GM19035 (cell line): ENCODE data around the gene ZBTB6.

ENCODE experiments used
- ATAC-seq: cut with Tn5 transposase; IDR thresholded peaks from one replicate; pipeline ENCODE4 v1.9.1; 2021; ENCODE audit not compliant: unreplicated experiment

Gene ZBTB6

DNA sequence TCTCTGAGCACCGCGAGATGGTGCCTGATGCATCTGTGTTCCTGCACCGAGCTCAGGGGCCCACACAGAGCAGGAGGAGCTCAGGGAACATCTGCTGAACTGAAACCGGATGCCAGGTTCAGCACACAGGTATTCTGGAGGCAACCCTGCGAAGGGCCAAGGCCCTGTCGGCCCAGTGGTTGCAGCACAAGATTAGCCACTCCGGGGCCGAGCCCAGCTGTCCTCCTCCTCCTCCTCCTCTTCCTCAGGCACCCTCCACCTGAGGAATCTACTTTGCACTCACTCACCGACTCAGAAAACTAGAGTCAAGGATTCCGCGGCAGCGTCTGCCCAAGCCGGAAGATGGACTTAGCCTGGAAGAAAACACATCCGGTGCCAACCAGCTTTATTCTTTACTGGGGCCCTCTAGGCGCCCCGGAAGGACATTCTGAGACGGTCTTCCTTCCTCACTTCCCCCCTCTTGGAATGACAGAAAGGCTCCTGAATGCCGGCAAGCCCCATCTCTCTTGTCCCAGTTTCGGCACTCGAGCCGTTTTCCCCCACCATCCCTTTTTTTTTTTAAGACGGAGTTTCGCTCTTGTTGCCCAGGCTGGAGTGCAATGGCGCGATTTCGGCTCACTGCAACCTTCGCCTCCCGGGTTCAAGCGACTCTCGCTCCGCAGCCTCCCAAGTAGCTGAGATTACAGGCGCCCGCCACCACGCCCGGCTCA, at the start of gene ZBTB6:
Gene ZBTB6 (minus strand): TSS at position 360 of the 710 bp plus-strand sequence. CDS start 1,251 bp downstream, outside the sequence.
- ATAC-seq, result peak; percentile 96

- ATAC-seq, result no peak
Measured at GRCh38 chr9:122961139-122961538, 48.0 kb upstream of the ZBTB6 start.

- ATAC-seq, result no peak
Measured at GRCh38 chr9:122955961-122956360, 42.8 kb upstream of the ZBTB6 start.

DNA sequence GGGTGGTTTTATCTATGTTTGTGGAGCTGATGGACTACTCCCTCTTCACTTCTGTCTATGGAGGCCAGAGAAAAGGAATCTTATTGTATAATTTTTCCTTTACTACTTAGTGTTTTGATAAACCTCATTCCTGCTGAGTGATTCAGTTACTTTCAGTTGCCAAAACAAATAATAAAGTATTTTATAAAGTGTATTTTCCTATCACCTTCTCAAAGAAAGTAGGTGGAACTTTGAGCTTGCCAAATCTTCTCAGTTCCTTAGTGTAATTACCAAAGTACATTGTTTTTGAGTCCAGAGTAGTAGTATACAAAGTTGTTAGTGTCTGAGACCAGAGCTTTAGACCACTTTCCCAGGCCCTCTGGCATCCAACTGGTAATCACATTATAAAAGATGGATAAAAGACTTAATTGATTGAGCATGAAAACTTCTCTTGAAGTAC, 41.1 kb upstream of the ZBTB6 start:
- ATAC-seq, result no peak

- no peak for ATAC-seq
Measured at GRCh38 chr9:122951056-122951455, 37.9 kb upstream of the ZBTB6 start.

- ATAC-seq, result no peak
Measured at GRCh38 chr9:122950263-122950662, 37.1 kb upstream of the ZBTB6 start.

GRCh38 chr9:122949696-122950095, 36.6 kb upstream of the ZBTB6 start:
- no peak for ATAC-seq

- ATAC-seq, result no peak
Measured at GRCh38 chr9:122948313-122948712, 35.2 kb upstream of the ZBTB6 start.

GRCh38 chr9:122946461-122947005, 33.4 kb upstream of the ZBTB6 start:
- no peak for ATAC-seq

- no peak for ATAC-seq
Measured at GRCh38 chr9:122944960-122945888, 32.1 kb upstream of the ZBTB6 start.

- no peak for ATAC-seq
Measured at GRCh38 chr9:122941582-122942234, 28.6 kb upstream of the ZBTB6 start.

DNA sequence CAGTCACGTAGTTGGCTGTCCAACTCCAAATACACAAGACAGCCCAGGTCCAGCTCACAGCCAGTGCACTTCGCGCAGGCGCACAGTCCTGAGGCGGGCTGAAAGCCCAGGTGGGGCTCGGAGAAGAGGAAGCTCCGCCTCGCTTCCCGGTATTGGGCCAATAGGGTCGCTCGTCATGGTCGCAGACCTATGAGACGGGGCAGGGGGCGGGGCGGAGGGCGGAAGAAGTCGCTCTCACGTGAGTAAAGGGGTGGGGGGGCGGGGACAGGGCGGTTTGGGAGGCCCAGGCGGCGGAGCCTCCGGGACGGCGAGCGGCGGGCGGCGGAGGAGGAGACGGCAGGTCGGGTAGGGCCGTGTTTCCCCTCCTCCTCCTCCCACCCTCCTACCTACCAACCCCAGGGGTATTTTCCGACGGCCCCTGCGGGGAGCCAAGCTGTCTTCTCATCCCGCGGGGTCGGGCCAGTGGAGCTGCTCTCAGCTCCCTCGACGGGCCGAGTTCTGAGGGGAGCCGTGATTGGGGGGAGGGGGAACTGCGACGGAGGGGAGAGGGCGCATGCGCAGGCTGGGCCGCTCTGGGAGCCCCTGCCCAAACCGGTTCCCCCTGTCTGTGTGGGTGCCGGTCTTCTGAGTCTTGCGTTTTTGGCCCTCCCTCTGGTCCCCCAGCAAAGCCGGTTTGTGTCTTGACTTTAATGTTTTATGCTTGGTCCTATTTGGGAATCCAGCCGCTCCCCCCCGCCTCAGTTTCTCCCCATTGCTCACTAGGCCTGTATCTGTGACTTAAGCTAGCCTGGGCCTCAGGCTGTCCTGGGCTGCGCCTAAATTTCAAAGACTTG, 27.8 kb upstream of the ZBTB6 start, which contains the start of gene RABGAP1:
Gene RABGAP1 (plus strand): TSS at position 272 of the 833 bp plus-strand sequence. CDS start 16,040 bp downstream, outside the sequence.
- ATAC-seq, result peak; percentile 98

- no peak for ATAC-seq
Measured at GRCh38 chr9:122940454-122940748, 27.3 kb upstream of the ZBTB6 start.

DNA sequence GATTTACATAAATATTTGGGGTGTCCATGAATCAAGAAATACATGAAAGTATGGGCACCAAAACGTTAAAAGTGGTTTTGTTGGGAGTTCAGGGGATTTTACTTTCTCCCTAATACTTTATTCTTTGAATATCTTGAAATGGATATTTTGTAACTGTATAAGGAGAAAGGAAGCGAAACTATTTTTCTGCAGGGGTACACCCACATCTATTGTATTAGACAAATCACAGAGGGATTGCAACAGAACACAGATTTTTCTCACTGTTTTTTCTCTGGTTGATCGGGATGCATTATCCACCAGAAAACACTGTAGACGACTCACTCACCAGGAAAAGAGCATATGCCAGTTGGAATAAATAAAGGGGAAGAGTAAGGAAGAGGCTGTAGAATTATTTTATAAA, 26.5 kb upstream of the ZBTB6 start:
- ATAC-seq, result no peak

DNA sequence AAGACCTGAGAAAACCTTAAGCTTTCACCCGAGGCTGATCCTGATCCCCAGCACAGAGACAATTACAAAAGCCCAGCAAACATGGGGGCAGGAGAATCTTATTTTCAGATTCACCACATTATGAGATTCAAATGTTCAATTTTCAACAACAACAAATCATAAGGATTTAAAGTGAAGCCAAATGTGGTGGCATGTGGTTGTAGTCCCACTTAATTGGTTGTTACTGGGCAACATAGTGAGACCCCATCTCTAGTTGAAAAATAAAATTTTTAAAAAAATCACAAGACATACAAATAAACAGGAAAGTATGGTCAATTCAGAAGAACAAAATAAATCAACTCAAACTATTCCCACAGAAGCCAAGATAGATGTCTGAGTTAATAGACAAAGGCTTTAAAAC, 23.8 kb upstream of the ZBTB6 start:
- no peak for ATAC-seq

DNA sequence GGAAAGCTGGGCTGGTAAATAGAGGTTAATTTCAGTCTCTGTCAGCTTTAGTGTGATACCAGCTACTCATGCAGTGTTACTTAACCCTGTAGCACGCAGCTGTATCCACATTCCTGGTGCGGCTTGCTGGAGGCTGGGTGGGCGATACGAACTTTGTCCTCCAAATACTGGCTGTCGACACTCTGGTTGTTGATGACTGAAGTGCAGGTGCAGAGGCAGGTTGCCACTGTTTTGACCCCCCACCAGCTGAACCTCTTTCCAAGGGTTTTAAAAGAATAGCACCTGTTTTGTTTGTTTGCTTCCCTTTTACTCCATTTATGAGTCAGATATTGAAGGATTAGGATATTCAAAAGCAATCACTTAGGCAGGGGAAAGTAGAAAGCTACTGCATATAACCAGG, 23.3 kb upstream of the ZBTB6 start:
- no peak for ATAC-seq

GRCh38 chr9:122931226-122932121, 18.4 kb upstream of the ZBTB6 start, which contains the start of gene ZBTB26:
ZBTB26 (minus strand) TSS chr9:122931512; CDS start chr9:122919934, 11,578 bp downstream.
- peak; percentile 92 for ATAC-seq

GRCh38 chr9:122930541-122931225, 17.6 kb upstream of the ZBTB6 start:
- no peak for ATAC-seq
